OCI-LY7 (cell line): ENCODE measurements around the gene IMMT.

Experiments used
- EZH2phosphoT487 ChIP-seq: fragments of 200-600 bp; sonication (generic); IDR thresholded peaks from 2 replicates; pipeline ENCODE4 v1.6.1; 2018; ENCODE audit warnings: low read depth, borderline replicate concordance, mild to moderate bottlenecking, mixed run types, antibody characterized with exemption, low read length, moderate library complexity, mixed read lengths
- TF ChIP-seq, protein P1 (sequence below): fragments of 200-600 bp; sonication (generic); conservative IDR thresholded peaks from 2 replicates; pipeline ENCODE4 v1.5.1; 2014; ENCODE audit warnings: mild to moderate bottlenecking, antibody characterized with exemption, low read length, moderate library complexity, mixed read lengths

DNA sequence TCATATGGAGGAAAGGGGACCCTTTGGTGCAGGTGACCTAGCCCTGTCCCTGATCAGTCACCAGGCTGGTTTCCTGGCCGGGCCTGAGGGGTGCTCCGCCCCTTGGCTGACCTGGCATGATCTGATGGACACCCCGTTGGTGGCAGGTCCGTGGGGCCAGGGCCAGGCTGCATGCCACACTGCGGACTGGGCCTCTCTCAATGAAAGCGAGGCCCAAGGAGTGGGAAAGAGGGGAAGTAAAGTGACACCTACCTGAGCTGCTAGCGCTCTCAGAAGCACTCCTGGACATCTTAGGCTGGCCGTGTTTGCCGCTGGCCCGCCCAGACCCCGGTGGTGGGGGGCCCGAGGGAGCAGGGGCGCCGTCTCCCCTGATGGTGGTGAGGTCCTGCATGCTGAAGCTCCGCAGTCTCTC, 37.1 kb upstream of the IMMT start:
- TF ChIP-seq, protein P1, sequence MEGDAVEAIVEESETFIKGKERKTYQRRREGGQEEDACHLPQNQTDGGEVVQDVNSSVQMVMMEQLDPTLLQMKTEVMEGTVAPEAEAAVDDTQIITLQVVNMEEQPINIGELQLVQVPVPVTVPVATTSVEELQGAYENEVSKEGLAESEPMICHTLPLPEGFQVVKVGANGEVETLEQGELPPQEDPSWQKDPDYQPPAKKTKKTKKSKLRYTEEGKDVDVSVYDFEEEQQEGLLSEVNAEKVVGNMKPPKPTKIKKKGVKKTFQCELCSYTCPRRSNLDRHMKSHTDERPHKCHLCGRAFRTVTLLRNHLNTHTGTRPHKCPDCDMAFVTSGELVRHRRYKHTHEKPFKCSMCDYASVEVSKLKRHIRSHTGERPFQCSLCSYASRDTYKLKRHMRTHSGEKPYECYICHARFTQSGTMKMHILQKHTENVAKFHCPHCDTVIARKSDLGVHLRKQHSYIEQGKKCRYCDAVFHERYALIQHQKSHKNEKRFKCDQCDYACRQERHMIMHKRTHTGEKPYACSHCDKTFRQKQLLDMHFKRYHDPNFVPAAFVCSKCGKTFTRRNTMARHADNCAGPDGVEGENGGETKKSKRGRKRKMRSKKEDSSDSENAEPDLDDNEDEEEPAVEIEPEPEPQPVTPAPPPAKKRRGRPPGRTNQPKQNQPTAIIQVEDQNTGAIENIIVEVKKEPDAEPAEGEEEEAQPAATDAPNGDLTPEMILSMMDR, result no peak
- TF ChIP-seq EZH2phosphoT487, result no peak
